Dedifferentiated amniotic fluid mesenchymal stem cell (primary cell): Measurements from ENCODE around the gene PCNX4.

ENCODE experiments used
- DNase-seq: peaks from one replicate; pipeline ENCODE4 v3.0.0-alpha.2; 2016; ENCODE audit errors: extremely low spot score

PCNX4 gene

DNA sequence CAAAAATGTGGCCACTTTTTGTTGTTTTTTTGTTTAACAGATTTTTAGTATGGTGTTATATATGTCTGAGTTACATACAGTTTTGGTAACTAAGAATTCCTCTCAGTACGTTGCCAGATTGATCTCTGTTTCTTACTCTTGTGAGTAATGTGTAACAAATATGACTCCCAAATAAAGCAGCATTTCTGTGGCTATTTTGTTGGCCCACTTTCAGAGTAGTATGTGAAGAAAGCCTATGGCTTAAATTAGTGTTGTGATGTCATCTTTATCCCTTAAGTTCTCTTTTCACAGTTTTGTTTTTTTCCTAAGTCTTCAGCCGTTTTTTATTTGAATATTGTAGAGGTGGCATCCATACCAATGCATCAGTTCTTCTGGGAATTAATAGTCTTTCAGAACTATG lies 10.7 kb downstream of the PCNX4 start:
- DNase-seq: peak; percentile 96

DNA sequence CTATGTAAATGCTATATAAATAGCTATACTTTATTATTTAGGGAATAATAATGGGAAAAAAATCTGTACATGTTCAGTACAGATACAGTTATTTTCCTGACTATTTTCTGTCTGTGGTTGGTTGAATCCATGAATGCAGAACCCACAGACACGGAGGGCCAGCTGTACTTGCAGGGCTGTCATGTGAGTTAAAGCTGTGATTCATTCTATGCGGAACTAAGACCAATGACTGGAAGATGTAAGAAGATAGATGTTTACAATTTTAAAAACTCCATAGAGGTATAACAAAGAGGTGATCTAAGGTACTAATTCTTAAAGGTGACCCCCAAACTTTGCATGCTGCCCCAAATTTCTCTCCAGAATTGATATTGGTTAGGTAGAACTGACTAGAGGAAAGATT lies 14.6 kb downstream of the PCNX4 start:
- peak; percentile 55 for DNase-seq

DNA sequence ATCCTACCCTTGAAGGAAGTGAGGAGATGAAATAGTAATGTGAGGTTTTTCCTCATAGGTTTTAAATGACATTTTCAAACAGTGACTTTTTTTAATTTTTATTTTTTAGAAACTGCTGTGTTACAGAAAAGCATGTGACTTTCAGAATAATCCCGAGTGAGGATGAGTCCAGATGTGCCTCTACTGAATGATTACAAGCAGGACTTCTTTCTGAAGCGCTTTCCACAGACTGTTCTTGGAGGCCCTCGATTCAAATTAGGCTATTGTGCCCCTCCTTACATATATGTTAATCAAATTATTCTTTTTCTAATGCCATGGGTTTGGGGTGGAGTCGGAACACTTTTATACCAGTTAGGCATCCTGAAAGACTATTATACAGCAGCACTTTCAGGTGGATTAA lies 15.8 kb downstream of the PCNX4 start:
- no peak for DNase-seq

DNA sequence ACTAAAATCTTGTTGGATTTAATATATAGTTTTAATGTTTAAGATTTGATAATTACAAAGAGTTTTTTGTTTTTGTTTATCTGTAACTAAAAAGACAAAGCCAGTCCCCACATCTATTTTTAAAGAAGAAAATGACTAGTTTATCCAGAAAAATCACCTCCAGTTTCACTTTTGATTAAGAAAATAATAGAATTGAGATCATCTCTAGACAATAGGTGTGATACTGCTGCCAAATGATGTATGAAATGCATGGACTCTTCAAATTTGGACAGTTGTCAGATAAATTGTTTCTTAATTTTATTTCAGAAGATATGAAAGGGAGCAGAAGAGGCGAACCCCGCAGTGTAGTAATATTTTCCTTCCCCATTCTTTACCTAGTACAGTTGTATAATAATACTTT lies 20.0 kb downstream of the PCNX4 start:
- DNase-seq: no peak

DNA sequence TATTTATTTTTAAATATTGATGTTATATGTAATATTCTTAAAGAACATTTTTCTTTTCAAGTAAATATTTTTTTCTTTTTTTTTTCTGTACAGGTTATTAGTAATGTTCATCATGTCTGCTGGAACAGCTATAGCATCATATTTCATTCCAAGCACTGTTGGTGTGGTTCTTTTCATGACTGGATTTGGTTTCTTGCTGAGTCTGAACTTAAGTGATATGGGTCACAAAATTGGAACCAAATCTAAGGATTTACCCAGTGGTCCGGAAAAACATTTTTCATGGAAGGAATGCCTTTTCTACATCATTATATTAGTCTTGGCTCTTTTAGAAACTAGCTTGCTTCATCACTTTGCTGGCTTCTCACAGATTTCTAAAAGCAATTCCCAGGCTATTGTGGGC lies 23.2 kb downstream of the PCNX4 start:
- peak; percentile 52 for DNase-seq

DNA sequence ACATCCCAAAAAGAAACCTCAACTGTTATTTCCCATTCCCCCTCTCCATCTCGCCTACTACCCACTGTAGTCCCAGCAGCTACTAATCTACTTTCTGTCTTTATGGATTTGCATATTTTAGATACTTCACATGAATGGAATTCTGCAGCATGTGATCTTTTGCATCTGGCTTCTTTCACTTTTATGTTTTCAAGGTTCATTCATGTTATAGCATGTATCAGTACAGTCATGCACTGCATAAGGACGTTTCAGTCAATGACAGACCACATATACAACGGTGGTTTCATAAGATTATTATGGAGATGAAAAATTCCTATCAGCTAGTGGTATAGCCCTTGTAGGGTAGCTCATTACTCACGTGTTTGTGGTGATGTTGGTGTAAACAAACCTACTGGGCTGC lies 24.5 kb downstream of the PCNX4 start:
- no peak for DNase-seq

DNA sequence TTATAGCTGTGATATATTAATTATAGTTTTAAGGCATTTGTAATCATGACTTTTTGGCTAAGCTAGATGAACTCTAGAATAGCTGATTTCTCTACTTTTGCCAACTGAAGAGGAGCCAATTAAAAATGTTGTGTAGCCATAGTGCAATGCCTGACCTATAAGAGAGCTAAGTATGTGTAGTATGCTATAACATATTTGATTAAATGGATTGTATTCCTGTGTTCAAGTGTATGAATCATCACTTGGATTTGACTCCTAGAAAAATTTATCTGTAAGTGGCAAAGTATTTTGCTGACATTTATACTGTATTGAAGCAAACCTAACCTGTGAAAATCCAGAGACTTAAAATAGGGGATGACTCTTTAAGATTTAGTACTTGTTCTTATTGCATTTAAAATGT lies 34.2 kb downstream of the PCNX4 start:
- no peak for DNase-seq

DNA sequence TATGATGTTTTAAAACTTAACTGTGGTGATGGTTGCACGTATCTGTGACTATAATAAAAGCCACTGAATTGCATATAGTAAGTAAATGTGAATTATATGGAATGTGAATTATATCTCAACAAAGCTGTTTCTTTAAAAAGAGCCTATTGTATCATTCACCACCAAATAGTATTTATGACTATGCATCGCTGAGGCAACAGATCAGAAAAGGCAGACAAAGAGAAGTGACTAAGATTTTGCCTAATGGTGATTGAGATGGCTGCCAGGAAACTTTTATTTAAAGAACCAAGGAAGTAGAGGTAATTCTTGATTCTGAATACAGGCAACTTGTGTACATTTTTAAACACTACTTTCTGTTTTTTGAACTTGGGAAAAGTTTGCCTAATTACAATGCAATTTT lies 41.8 kb downstream of the PCNX4 start:
- DNase-seq: no peak

DNA sequence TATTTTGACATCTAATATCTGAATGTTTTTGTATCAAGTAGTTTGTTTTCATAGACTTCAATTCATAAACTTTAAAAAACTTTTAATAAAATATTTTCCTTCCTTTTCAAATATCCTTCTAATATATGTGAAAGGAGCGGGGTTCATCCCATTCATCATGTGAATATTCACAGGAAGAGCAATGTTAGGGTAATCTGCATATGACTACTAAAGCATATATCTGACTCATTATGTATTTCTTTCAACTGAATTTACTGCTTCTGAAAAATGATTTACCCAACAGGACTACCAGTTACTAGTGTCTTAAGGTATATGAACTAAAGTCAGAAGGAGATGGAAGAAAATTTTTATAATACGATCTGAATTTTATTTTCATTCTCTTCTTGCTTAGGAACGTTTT lies 43.0 kb downstream of the PCNX4 start:
- DNase-seq: no peak

DNA sequence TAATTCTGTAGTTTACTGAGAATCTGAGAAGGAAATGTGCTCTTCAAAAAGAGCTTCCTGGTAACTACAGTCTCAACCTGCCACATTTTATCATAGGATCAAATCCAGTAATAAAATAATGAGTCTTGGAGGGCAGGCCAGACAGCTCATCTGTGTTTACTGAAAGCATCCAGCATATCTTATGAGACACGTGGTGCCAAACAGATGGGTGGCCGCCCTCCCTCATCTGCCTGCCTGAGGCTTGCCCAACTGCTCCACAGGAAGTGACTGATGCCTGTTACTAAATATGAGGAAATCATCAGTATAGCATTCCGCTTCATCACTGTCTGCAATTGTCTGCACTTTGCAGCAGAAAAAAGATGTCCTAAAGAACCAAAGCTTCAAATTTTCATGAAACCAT lies 60.0 kb downstream of the PCNX4 start:
- DNase-seq: peak; percentile 89

DNA sequence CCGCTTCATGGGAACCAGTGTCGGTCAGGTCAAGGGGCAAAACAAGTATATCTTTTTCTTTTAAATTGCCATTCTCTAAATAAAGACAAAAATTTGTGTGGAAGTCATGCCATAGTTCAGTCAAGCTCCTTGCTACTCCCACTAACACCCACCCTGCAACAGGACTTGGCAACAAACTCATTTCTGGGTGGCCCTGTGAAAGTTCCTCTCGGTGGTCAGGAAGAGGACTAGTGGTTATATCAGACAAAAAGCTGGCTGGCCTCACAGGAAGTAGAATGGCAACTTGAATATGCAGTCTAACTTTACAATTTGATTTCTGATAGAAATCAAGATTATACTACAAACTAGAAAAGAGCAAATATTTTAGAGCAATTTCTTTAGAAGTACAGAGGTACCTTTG lies 62.3 kb downstream of the PCNX4 start:
- no peak for DNase-seq

DNA sequence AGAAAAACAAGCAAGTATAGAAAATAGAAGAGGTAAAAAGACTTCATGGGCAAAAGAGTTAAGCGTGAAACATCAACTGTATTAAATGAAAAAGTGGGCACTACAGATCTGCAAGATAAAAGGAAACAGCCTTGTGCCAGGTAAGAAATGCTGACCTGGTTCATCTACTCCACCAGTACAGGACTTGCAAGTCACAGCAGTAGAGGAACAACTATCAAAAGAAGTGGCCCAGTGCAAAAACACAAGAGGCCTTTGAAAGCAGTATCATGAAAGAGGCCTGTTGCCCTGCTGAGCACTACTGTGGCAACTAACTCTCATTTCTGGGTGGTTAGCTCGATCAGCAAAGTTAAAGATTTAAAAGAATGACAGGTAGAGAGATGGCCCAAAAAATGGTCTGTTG lies 62.9 kb downstream of the PCNX4 start:
- DNase-seq: no peak

DNA sequence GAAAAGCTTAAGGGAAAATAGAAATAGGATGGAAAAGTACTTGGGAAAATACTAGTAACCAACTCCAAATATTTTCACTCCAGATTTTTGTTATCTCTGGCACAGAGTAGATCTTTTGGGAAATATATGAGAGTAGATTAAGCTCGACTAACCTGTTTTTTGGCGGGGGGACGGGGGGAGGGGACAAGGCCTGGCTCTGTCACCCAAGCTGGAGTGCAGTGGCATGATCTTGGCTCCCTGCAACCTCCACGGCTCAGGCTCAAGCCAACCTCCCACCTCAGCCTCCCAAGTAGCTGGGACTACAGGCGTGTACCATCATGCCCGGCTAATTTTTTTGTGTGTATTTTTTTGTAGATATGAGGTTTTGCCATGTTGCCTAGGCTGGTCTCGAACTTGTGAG lies 68.7 kb downstream of the PCNX4 start:
- no peak for DNase-seq

DNA sequence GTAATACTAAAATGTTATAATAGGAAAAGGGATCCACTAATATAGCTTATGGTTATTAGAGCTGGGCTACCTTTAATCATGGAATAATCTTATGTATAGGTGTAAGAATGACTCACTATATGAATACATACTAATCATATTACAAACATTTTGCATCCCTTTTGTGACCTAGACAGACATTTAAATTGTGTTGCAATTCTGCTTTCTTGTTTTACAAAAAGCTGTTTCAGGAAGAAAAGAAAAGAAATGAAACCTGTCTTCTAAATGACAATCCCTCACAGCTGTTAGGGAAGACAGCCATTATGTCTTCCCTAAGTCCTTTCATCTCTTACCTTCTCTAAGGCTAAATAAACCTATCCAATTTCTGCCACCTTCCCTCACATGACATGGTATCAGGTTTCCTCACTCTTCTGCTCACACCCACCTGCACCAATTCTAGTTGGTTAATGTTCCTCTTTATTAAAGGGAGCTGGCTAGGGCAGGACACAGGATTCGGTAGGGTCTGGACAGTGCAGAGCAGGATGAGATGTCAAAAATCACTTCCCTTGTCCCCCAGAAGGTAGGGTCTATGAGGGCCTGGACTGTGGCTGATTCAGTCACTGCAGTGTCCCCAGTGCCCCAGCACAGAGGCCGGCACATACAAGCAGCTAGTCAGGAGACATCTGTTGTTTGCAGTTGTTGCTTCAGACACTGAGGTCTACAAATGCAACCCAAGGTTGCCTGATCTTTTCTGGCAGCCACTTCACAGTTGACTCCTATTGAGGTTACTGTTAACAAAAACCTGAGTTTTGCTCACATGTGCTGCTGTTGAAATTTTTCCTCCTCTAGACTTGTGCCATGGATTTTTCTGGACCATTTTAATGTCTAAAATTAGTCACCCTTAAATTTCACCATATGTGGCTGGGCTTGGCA lies 69.7 kb downstream of the PCNX4 start:
- no peak for DNase-seq

DNA sequence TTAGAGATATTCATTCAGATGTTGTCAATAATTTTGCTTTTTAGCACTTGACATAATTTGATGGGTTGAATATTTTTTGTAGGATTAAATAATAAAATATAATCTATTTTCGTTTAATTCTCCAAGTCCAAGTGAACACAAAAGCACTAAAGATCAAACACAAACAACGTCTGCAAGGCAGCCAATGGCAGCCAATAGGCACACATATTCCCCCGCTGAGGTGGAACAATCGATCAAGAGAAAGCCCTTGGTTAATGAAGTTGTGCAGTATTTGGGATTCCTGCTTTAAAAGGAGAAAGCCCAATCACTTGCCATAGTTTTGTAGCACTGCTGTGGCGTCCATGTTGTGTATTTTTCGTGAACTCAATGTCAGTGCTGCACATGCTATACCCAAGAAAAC lies 72.0 kb downstream of the PCNX4 start:
- DNase-seq: no peak

DNA sequence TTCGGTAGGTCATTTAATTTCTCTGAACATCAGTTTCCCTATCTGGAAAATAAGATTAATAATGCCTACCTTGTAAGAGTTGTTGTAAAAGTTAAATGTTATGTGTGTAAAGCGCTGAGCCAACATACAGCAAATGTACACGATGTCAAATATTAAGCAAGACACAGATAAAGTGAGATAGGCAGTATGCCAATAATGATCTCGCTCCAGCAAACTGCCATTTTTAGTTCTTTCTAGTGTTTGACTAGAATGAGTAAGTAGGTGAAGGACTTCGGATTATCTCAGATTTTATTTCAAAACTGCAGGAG lies 72.6 kb downstream of the PCNX4 start:
- DNase-seq: no peak

DNA sequence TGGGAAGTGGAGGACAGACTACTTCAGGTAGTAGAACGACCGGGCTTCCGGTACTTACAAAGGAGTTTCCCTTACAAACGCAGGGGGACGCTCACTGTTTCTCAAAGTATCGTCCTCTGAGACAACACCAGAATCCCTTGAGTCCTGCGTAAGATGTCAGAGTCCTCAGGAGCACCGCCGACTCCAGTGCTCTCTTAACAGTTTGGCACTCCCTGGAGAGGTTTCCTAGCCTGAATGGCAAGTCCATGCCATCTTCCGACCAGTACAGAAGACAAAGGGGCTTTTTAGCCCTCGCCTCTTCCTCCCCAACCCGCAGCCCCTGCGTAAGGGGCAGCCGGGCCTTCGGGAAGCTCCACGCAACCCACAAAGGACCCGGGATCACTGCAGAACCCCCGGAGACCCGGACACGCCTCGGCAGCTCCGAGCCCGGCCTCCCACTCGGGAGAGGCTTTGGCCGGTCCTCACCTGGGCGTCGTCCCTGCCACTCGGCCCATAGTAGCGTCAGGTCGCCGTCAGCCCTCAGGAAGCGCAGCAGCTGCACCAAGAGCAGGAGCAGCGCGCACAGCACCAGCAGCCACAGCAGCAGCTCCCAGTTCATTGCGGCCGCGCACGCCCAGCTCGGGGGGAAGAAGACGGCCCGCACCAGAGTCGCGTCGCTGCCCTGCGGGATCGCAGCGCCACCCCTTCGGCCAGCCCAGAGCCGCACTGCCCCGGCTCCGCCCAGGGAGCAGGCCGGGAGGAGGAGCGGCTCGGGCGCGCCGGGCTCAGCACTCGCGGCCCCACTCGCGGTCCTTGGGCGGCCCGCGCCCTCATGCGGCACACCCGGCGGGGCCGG lies 73.2 kb downstream of the PCNX4 start, which contains the start of gene DHRS7:
Gene DHRS7 (minus strand): TSS at position 687 of the 835 bp plus-strand sequence. CDS start 89 bp downstream, at position 598.
- DNase-seq: peak; percentile 85

DNA sequence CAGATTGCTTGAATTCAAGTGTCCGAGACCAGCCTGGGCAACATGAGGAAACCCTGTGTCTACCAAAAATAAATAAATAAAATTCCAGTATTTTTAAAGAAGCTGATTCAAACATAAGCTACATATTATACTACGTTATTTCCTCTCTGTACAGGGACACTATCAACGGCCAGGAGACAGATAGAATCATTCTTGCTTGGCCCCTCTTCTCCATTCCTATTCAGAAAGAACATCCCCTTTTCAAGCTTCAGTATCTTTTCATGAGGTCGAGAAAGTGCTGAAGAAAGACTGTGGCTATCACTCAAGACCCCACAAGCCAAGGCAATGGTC lies 73.8 kb downstream of the PCNX4 start:
- DNase-seq: no peak

DNA sequence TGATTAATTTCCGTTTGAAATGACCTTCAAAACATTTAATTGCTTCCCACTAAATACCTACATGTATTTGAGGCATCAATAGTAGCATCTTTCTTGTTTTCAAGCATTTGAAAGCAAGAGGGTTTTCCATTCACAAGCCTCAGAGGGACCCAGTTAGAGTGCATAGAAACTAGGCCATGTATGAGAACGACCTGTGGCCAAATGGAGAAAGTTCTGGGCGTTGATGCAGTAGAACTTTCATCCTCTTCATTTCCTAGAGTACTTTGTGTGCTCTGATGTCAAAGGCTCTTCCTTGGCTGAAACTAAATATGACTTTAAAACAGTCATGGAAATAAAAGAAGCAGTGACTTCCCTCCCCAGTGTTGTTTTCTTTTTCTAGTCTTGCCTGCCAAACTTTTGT lies 74.4 kb downstream of the PCNX4 start:
- no peak for DNase-seq

DNA sequence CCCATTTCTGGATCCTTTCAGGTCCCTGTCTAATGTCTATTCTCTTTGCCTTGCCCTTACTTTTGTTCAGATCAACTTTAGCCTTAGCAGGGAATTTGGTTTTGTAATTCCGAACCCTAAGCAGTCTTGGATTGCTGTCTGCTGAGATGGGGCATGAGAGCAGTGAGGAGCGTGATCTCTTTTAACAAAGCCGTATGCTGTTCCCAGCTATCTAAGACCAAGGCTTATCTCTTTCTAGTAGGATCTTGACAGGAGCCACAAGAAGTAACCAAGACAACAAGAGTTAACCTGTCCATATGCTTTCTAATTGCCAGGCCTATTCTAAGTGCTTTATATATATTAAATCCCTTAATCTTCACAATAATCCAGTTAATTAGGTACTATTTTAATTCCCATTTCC lies 78.0 kb downstream of the PCNX4 start:
- no peak for DNase-seq

DNA sequence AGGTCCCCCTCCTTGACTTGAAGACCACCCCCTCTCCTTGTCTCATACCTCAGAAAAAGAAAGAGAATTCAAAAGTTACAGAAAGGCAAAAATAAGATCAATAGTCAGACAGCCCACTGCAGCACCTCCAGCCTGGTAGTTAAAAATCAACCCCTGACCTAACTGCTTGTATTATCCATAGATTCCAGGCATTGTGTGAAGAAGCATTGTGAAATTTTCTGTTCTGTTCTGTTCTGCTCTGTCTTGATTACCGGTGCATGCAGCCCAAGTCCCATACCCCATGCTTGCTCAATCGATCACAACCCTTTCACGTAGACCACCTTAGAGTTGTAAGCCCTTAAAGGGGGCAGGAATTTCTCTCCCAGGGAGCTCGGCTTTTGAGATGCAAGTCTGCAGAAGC lies 79.2 kb downstream of the PCNX4 start:
- DNase-seq: no peak

DNA sequence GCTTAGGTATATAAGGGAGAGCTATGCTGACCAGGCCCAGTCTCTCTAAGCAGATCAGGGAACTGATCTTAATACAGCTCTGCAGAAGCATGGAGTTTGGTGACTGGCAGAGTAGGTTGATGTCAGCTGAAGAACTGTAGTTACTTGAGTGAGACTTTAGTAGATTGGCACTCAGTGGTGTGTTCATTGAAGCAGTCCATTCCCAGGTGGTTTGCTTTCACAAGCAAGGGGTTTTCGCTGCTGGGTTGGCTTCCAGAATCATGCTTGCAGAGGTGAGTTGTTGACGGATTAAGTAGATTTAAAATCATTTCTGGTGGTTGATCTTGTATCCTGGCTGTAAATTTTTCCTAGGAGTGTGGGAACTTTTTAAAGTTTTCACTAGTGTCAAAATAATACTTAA lies 80.0 kb downstream of the PCNX4 start:
- no peak for DNase-seq
